IPS-NIHi7 (cell line): ENCODE measurements around the gene ARHGEF9.

Source experiments
- DNase-seq: peaks from one replicate; pipeline ENCODE4 v3.0.0; 2012; ENCODE audit warnings: mixed read lengths; ENCODE audit errors: extremely low spot score

The ARHGEF9 gene

DNA sequence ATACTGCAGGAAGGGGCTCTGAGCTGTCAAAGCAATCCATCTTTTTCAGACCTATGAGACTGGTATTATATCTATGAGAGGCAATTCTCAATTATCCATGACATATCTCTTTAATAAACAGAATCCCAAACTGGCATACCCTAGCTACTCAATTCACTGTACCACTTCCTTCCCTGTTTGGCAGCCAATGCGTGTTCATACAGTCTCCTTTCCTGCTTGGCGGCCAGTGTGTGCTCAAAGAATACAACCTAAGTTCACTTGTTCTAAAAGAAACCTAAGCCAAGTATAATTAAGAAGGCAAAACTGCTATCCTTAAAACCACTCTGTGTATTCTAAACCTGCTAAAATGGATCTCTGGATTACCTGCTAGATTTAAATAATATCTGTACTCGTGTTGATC lies 38.3 kb downstream of the ARHGEF9 start:
- DNase-seq = no peak

DNA sequence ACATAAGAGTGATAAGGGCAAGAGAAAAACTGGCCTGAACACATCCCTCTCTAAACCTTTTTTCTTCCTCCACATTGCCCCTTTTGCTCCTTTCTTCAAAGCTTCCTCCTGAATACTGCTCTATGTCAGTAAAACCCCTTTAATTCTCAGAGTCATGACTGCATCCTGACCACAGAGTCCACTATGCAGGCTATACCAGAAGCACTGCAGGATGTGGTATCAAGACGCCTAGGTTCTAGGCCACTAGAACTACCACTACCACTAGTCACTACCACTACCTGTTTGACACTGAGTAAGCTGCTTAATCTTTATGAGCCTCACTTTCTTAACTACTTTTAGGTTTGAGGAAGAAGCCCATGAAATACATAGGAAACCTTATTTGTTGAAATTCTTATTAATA lies 38.7 kb downstream of the ARHGEF9 start:
- no peak for DNase-seq

DNA sequence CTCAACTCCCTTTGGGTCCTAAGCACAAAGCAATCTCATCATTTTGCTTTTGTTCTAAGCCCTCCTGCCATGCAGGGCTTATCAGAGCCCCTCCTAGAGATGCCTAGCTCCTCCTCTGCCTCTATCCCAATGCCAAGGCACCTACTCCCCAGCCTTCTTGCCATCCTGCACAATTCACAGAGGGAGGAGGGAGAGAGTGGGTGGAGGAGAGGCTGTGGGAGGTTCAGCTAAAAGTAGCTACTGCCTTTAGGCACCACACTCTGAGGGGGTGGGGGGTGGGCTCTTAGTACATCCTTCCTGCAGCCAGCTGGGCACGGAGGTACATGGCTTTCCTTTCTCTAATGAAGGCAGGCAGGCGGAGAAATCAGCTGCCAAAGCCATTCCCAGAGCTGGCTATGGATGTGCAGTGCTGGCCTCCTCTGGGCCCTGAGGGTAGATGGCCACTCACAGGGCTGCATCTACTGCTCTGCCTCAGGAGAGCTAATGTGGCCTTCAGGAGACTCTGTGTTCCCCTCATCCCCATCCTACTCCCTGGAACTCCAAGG lies 40.1 kb downstream of the ARHGEF9 start:
- DNase-seq = no peak

DNA sequence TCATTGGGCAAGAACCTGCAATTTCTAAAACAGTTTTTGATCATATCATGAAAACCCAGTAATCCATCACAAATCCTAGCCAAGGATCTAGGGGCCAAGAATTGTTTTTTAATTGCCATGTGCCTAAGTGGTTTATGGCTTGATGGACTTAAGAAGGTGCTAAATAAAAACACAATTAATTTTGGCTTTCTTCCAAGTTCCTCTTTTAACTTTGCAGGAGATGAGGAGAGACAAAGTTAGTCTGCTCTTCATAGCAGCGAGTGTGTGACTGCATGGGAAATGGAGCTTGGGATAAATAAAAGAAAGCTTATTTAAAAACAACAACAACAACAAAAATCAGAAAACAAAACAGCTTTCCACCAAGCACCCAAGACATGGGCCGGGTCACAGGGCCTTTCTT lies 41.4 kb downstream of the ARHGEF9 start:
- DNase-seq = no peak

DNA sequence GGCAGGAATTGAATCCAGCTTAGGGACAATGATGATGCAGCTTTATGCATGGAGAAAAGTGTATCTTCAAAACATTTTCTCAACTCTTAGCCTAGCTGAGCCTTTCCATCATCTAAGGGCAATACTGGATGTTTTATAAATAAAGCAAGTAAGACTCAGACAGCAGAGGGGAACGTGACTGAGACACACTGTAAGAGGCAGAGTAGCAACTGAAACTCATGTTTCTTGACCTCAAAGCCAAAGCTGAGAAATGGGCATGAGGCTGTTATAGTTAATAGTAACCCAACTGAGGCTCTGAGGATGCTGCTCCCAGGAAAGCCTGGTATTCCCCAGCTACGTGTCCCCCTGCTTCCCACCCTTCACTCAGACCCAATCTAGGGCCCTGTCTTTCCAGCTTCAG lies 44.6 kb downstream of the ARHGEF9 start:
- no peak for DNase-seq

DNA sequence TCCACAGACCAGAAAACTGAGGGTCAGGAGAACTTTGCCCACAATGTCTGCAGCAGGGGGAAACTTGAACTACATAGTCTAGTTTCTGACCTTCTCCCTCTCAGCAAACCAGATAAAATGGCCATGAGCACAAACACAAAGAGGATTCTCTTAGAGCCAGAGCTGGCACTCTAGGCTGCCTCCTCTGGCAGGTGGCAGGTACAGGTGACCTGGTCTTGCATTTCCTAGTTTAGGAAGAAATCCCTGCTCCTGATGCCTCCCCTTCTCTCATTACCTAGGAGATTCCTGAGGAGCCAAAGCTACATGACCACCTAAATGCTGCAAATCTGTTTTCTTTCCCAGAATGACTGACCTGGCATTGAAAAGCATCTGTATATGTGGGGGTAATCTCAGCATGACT lies 45.1 kb downstream of the ARHGEF9 start:
- peak; percentile 14 for DNase-seq

DNA sequence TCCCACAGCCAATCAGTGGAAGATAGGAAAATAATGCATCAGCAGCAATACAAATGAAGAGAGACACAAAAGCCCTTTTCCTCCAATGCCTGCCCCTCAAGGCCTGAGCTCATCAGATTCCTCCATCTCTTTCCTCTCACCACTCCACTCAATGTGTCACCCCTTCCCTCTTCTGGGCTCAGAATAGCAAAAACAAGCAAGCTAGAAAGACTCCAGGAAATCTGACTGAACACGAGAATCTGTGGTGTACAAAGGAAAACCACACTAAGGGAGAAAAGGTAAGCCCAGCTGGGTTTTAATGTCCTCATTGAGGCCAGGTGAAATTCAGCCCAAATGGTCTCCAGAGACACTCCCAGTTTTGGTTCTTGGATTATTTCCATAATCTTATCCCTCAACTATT lies 46.3 kb downstream of the ARHGEF9 start:
- DNase-seq = no peak

DNA sequence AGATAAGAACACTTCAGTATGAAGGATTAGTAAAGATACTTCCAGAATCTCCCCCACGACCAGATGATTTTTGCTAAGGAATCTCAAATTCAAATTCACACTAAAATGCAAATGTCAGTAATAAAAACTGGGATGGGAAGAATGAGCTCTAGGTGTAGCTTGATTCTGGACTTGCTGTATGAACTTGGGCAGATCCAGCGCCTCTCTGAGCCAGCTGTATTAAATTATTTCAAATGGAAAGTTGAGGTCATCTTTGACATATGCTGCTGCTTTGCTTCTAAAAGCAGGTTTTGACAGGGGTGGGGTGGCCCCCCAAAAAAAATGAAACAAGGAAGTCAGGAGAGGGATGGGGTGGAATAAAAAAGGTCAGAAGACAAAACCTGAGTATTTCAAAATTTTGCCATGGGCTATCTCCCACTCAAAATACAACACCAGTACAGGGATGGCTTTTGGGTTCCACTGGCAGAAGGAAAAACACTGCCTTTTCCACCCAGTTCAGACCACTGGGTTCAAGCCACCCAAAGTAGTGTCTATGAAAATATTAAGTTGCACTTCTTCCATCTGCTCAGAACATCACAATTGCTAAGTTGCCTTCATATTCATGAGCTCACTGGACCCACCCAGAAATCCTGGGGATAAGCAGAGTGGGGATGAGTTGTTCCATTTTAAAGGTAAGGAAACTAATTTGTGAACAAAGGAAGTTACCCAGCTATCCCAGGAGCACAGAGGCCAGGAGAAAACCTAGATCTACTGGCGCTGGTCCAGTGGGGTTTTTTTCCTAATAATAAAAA lies 47.7 kb downstream of the ARHGEF9 start:
- no peak for DNase-seq

DNA sequence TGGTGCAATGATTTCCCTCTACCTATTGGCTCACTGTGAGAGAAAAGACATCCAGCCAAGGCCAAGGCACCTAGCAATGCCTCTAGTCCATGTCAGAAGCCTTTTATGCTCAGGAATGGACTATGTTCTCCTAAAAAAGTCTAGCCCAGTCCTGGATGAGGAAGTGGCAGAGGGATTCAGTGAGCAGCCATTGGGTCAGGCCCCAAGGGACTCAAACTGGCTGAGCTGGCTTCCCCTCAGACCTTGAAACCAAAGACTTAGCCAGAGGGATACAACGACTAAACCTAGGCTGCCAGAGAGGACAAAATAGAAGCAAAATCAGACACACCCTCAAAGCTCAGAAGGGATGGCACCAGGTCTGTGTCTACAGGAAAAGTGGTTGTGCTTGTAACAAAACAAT lies 49.1 kb downstream of the ARHGEF9 start:
- no peak for DNase-seq

DNA sequence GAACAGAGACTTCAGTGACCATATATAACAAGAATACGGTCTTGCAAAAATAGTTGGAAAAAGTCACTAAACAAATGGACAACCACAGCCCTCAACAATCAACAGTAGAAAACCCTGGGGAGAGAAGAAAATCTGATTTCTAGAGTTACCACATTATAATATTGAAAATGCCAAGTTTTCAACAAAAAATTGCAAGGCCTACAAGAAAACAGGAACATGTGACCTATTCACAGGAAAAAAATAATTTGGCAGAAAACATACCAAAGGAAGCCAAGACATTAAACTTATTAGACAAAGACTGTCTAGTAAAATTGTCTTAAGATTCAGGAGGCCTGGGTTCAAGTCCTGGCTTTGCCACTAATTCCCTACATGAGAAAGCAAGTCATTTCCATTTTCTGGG lies 64.7 kb downstream of the ARHGEF9 start:
- DNase-seq = no peak

DNA sequence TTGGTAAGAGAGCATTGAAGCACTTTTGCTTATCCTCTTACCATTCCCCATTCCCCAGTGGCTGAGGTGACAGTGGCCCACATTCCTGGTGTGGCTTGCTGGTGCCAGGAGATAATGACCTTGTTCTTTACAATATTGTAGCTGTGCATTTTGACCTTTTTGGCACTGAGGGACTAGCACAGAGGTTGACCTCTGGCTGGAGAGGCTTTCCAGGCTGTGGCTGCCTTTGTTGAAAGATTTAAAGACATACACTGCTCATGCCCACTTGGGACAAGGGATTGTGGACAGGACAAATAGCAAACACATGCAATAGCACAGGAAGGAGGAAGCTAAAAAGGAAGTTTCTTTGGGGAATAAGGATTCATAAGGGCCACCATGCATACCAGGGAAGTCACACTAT lies 65.4 kb downstream of the ARHGEF9 start:
- no peak for DNase-seq

DNA sequence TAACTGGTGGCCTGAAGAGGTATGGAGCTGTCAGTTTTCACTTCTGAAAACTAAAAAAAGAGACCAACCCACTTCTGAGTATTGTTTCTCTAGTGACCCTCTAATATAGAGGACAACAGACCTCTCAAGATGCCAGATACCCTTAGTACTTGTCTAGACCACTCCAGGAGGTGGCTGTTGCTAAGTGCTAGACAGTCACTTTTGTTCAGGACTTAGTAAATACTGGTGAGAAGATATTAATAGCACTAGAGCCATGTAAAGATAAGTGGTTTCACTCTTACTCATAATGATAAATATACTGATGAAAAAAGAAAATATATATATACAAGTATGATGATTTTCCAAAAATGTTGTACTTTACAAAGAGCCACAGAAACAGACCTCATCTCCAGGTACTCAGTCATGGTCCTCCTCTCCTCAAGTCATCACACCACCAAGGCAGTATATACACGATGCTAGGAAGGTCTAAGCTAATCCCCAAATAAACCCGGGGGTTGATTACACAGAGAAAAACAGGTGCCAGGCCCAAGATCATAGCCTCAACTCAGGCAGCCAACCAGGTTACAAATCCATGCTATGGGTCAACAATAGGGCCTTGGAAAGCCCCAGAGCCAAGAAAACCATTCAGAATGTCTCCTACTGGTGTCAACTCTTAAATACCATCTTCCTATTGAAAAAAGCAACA lies 66.9 kb downstream of the ARHGEF9 start:
- DNase-seq = no peak

DNA sequence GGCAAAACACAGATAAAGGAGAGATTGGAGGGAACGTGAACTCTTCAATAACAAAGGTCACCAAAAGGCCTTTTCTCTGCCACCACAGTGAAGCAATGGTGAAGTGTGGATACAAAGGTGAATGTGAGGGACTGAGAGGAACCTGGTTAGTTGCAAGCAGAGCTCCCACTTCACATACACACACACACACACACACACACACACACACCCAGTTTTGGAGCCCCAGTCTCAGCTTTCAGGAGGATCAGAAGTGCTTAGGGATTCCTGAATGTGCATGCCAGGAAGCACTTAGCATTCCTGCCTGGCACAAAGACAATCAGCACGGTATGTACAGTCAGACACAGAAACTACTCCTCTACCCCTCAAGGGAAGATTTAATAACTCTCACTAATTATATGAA lies 71.5 kb downstream of the ARHGEF9 start:
- no peak for DNase-seq

DNA sequence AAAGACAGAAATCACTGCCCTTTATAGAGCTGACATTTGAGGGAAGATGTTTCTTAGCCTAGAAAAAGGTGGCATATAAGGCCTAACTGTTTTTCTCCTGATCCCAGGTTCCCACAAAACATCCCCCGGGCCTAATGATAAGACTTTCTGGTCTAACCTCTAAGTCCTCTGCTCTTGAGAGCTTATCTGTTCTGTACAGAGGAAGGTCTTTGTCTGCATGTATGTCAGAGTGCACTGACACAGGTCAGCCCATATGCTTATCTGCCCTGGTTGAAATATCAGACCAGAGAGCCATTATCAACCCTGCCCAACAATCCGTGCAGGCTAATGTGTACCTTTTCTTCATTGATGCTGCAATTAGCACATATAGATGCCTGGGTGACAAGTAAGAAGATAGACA lies 76.2 kb downstream of the ARHGEF9 start:
- DNase-seq = no peak

DNA sequence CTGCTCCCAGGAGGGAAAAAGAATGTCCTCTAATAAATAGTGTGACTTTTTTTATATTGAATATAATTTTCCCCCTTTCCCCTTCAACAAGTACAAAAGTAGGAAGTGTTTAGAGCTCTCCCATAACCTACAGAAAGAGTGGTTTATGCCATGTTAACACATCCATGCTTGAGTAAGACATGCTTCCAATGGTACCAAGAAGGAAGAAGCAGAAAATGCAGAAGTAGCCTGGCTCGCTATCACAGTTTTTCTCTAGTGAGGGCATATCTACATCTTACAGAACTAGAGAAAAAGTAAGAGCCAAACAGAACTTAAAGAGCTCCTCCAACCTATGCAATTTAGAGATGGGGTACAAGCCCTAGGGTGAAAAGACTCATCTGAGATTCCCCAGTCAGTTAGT lies 82.5 kb downstream of the ARHGEF9 start:
- DNase-seq = no peak

DNA sequence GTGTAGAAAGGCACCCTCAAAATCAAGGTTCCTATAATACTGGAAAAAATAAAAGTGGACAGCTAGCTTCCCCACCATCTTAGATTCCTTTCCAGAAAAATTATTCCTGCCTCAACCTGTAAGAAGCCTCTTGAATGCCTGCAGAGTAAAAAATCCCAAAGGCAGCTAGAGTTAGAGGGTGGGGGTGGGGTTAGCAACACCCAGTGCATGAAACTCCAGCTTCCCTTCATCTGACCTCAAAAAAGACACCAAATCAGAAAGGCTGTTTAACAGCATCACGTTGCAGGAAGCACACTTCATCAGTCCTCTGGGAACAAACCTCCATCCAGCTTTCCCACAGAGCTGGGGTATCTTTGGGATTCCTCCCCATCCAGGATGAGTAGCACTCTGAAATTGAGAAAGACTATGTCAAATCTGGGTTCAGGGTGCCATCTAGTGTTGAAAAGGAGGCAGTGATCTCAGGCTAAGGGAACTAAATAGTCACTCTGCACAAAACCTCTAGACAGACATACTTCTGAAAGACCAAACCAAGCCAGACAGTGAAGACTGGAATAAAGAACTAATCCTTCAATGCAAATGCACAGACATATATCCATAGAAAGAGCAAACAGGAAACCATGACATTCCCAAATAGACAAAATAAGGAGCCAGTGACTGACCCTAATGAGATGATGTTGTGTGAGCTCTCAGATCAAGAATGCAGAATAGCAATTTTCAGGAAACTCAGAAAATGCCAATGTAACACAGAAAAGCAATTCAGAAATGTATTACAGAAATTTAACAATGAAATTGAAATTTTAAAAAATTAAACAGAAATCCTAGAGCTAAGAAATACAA lies 97.9 kb downstream of the ARHGEF9 start:
- DNase-seq = peak; percentile 56

DNA sequence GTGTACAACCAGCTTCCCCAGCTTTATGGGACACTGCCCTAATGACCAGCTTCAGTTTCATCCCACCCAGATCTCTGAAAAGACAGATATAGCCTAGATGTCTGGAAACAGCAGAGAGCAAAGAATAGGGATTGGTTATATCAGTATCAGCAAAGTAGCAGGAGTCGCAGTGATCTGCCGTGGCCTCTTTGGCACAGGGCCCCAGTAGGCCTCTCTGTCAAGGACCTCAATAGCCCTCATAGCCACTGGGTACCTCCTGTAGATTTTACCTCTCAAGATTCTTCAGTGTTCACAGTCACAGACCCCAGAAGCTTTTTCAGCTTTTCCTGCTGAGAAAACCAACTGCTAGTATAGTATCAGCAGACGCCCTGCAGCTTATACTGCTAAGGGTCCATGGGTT lies 104.6 kb downstream of the ARHGEF9 start:
- DNase-seq = no peak

DNA sequence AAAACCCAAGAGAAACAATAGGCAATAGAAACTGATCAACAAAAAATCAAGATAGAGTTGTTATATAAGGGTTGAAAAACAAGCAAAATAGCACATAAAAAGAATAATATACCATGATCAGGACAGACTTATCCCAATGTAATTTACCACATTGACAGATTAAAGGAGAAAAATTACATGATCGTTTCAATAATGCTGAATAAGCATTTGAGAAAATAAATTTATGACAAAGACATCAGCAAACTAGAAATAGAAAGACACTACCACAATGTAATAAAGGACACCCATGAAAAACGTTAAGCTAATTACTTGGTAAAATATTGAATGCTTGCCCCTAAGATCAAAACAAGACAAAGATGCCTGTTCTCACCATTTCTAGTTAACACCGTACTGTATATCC lies 105.6 kb downstream of the ARHGEF9 start:
- no peak for DNase-seq

DNA sequence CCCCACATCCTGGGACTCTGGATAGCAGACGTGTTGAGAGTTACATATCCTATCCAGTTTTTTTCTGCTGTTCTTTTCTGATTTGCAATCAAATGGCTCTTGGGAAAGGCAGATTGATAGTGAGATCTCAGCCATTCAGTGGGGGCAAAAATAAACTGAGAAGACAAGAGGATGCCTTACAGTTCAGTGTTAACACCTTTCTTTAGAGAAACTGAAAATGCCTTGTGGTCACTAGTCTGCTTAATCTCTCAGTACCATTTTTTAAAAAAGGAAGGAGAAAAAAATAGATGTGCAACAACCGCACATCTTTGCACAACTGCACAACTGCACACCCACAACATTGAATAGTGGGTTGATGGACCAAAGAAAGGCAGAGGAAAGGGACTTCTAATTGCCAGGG lies 109.3 kb downstream of the ARHGEF9 start:
- DNase-seq = no peak

DNA sequence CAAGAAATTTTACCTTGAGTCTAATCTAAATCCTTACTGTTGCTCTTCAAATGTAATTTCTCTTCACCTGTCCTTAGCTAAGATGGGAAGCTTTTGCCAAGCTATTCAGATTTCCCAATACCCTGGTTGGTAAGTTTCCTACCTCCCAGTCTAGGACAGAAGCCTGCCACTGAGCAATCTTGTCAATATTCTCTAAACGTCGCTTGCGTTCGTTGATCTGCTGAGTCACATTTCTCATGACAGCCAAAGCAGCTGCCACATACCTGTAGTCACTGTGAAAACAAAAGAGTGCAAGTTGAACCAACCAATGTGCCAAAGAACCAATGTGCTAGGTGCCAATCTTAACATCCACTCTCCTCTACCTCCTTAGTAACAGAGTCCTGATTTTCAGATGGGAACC lies 111.1 kb downstream of the ARHGEF9 start:
- DNase-seq = no peak

DNA sequence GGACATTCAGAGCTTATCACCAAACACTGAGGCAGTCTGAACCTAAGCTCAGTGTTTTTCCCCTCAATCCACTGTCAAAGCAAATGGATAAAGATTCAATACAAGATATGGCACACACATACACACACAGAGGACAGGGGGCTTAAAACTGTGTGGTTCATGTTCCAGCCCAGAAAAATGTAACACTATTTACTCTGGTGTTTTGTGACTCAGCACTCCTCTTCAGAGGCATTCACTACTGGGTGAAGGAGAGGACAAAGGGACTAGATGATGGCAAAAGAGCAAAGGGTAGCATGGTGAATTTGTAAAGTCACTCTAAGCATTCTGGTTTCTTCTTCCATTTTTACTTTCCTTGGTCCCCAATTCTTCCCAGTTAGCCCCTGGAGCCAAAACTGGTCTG lies 120.3 kb downstream of the ARHGEF9 start:
- DNase-seq = no peak

DNA sequence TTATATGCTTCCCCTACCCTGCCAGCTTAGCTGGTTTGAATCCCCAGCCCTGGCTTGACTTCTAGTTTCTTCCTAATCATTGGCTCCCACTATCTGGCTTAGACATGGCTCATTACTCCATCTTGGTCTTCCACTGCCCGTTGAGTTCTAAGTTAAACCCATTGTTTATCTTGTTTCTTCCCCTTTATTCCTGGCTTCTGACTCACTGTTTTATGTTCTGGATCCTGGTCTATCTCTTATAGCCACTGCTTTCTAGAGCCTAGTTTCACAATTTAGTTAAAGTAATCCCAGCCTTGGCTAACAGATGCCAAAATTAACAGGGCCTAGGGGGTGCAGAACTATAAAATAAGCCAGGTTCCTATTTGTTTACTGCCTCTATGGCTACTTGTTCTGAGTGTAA lies 120.9 kb downstream of the ARHGEF9 start:
- no peak for DNase-seq
